HG02678 (cell line): Measurements from ENCODE around the gene RBM19.

Experiments
- ATAC-seq: cut with Tn5 transposase; IDR thresholded peaks from one replicate; pipeline ENCODE4 v1.9.1; 2021; ENCODE audit warnings: mild to moderate bottlenecking, moderate library complexity; ENCODE audit not compliant: unreplicated experiment

RBM19 gene

GRCh38 chr12:113959096-113959495 lies 7.0 kb downstream of the RBM19 start:
- ATAC-seq = no peak

GRCh38 chr12:113958108-113958507 lies 8.0 kb downstream of the RBM19 start:
- ATAC-seq = no peak

DNA sequence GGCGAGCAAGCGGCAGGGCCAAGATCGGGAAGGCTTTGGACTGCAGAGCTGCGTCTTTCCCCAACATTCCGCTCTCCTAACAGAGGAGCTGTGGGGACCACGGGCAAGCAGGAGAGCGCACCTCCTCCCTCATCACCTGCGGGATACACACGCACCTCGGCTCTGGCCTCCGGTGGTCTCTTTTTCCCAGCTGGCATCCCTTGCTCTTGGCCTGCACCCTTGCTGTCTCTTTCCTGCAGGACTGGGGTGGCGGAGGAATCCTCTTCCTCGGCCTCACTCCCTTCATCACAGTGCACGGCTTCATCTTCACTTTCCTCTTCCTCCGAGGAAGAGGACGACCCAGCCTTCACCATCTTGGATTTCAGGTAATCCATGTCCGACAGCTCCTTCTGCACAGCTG lies 8.5 kb downstream of the RBM19 start:
- no peak for ATAC-seq

- no peak for ATAC-seq
These were observed 10.8 kb downstream of the RBM19 start for GRCh38 chr12:113955109-113955970.

GRCh38 chr12:113954547-113954946 lies 11.6 kb downstream of the RBM19 start:
- ATAC-seq = no peak

DNA sequence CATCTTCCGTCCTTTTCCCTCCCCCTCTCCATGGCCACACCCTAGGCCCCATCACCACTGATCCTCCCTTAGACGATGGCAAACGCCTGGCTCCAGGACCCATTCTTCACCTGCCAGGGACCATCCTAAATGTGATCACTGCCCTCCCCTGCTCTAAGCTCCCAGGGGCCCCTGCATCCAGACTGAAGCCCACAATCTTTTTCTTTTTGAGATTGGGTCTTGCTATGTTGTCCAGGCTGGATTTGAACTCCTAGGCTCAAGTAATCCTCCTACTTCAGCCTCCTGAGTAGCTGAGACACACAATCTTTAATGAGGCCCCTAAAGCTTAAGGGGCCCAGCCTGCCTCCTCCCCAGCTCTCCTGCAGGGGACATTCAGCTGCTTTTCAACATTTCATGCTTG lies 15.3 kb downstream of the RBM19 start:
- ATAC-seq = no peak

DNA sequence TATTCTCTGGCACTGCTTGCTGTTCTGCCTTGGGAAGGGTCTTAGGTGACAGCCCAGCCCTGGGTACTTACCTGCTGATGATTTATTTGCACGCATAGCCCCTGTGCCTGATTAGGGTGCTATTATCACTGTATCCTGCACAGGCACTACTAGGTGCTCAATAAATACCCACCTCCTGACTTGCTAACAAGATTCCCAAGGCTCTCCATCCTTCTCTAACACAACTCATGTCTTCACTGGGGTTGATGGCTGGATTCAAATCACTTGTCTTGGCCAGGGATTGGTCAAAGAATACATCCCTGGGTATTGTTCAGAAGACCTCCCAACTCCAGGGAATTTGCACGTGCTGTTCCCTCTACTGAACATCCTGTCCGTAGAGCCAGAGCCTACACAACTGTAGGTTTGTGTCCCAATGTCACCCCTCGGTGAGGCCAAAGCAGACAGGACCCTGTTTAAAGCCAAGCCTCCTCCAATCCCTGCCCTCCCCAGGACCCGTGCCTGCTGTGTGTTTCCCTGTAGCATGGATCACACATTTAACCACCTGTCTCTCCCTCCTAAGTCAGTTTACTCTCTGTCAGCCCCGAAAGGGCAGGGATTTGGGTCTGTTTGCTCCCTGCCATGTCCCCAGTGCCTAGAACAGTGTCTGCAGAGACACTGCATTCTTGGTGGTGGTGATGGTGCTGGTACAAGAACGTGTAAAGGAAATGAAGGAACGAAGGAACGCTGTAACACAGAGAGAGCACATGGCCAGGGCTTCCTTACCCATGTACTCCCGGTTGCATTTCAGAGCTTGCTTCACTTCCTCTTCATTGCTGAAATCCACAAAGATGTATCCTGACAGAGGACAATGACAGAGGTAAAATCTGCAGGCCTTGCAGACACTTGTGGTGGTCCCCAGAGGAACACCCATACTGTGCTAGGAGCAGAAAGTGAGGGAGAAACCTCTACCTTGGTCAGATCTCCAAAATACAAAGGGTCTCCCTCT lies 16.5 kb downstream of the RBM19 start:
- ATAC-seq = no peak

- no peak for ATAC-seq
These were observed 17.8 kb downstream of the RBM19 start for GRCh38 chr12:113948151-113948914.

DNA sequence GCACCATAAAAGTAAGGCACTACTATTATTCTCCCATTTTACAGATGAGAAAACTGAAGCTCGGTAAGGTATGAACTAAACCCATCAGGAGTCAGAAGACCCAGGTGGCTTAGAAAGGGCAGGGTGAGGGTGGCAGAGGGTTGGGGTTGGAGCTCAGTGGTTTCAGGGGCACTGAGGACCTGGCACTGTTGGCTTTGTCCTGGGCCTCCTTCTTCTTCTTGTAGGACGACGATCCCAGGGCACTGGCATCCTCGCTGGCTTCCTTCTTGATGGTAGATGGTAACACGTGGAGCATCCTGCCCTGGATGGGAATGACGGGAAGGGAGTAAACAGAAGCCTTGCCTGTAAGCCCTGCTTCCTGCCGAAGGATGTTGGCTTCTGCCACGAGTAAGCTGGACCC lies 19.9 kb downstream of the RBM19 start:
- ATAC-seq = no peak

DNA sequence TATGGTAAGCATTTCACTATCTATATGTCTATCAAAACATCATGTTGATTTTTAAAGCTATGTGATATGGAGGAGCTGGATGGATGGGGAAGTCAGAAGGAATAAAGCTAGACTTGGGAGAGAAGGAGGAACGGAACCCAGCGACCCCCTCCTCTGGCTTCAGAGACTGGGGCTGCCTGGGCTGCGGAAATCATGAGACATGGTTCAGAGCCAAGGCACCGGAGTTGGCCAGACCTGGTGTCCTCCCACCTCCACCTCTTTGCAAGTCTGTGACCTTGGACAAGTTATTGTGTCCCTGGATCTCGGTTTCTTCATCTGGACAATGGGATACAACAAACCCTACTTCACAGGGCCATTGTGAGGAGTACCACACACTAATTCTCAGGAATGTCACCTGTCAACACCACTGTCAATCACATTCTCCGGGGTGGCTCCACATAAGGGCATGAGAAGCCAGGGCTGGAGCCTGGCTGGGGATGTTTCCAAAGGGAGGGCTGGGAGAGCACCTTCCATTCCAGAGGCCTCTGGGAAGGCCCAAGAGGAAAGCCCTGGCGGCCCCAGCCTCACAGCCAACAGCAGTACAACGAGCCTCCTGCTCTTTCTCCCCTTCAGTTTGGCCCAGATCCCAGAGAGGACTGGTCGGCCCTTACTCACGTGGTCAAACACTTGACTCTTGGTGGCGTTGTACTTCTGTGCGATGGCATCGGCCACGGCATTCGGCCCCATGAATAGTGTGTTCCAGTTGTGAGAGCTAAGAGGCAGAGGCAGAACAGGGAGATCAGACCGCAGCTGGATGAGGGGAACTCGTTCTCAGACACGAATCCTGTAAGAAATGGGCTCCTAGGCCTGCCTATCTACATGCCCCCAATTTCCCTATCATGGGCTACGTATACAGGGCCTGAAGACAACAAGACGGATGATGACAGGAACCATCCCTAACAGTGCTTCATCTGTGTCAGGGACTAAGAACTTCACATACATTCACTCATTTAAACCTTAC lies 20.7 kb downstream of the RBM19 start:
- no peak for ATAC-seq

DNA sequence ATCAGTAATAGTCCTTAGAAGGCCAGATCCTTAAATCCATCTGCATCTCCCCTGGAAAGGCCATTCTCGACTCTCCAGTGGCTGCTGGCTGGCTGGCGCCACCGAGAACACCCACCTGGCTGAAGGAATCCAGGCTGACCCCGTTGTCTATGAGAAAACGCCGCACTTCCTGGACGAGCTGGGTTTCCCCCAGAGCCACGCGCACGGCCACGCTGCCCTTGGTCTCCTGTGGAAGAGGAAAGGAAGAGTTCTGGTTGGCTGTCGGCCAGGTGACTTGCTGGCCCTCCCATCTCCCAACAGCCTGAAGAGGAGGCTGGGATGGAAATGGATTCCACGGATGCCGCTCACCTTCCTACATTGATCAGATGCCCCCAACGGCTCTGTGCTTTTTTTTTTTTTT lies 23.9 kb downstream of the RBM19 start:
- no peak for ATAC-seq

GRCh38 chr12:113941208-113941486 lies 25.0 kb downstream of the RBM19 start:
- ATAC-seq = no peak

GRCh38 chr12:113940357-113941207 lies 25.5 kb downstream of the RBM19 start:
- ATAC-seq = no peak

DNA sequence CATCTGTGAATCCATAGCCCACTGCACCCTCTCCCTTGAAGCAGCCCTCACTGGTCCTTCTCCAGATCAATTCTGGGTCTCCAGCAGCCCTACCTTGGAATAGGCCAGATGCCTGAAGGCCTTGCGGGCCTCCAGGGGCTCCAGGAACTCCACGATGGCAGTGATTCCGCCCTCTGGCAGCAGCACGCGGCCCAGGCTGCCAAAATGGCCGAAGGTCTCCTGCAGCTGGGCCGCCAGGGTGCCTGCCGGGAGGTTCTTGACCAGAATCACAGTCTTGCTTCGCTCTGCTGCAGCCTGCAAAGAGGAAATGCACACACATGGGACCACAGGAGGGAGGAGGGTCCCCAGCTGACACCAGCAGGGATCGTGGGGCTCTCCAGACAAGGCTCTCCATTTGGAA lies 26.3 kb downstream of the RBM19 start:
- ATAC-seq = no peak

- no peak for ATAC-seq
These were observed 27.7 kb downstream of the RBM19 start for GRCh38 chr12:113938471-113938870.

- no peak for ATAC-seq
These were observed 29.7 kb downstream of the RBM19 start for GRCh38 chr12:113936460-113936859.

DNA sequence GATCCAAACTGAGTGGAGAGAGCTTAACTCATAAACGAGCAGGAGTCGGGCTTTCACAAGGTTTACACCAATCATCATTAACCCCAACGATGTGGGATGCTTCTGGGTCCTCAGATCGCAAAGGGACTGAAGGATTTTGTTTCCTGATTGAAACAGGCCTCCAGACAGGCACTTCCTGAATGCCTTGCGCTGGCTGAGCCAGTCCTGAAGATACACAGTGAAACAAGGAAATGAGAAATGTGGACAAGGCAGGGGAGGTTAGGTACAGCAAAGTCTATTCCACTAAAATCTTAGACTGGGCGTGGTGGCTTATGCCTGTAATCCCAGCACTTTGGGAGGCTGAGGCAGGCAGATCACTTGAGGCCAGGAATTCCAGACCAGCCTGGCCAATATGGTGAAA lies 30.7 kb downstream of the RBM19 start:
- ATAC-seq = no peak

DNA sequence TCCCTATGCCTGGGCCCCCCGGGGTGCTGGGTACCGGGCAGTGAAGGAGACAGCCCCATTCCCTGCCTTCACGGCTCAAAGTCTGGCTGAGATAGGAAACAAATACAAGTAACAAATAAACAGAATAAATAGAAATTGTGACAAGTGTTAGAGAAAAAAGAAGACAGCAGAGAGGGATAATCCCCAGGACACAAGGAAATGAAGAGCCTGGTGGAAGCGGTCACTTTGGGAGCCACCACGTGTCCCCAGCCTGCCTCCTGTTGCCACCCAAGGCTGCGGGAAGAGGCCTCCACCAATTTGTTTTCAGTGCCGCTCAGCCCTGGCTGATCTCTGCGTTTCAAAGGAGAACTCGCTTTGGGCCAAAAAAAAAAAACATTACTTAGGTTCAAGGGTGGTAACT lies 31.2 kb downstream of the RBM19 start:
- ATAC-seq = no peak
